Uterus (tissue), 2 donors: ENCODE results near the gene CTDSP2.

Source experiments
- POLR2A ChIP-seq, 2 donors: fragments of 450-650 bp; IDR thresholded peaks; one replicate each; pipeline ENCODE4 v1.6.1; 2016; ENCODE audit warnings: antibody characterized with exemption in 2 of 2, mild to moderate bottlenecking in 1 of 2, moderate library complexity in 1 of 2
- TF ChIP-seq, protein P1 (sequence below), 4 experiments: fragments of 200-600 bp in 2 of 4; fragments of 450-650 bp in 2 of 4; sonication (generic) in 2 of 4; IDR thresholded peaks; one replicate each; pipeline ENCODE4 v1.5.1; 2016 to 2019; ENCODE audit warnings: antibody characterized with exemption in 4 of 4, mild to moderate bottlenecking in 2 of 4, moderate library complexity in 1 of 4

DNA sequence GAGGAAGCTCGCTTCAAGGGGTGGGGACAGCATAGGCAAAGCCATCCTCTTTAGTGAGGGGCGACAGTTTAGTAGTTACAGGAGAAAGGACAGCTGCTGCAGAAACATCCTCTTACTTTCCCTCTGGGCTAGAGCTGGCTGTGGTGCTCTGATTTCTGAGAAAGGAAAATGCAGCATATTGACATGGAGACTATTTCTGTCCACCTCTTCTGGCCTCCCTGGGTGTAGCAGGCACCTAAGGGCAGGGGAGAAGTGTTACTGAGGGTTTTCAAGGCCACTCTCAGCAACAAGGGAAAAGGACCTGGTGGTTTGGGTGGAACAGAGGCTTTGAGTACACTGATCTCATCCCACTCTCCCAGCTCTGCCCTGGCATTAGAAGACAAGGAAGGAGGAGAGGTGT lies 40.0 kb upstream of the CTDSP2 start:
- TF ChIP-seq POLR2A (IDR thresholded peaks at IDR 0.05), result no peak
- TF ChIP-seq, protein P1, sequence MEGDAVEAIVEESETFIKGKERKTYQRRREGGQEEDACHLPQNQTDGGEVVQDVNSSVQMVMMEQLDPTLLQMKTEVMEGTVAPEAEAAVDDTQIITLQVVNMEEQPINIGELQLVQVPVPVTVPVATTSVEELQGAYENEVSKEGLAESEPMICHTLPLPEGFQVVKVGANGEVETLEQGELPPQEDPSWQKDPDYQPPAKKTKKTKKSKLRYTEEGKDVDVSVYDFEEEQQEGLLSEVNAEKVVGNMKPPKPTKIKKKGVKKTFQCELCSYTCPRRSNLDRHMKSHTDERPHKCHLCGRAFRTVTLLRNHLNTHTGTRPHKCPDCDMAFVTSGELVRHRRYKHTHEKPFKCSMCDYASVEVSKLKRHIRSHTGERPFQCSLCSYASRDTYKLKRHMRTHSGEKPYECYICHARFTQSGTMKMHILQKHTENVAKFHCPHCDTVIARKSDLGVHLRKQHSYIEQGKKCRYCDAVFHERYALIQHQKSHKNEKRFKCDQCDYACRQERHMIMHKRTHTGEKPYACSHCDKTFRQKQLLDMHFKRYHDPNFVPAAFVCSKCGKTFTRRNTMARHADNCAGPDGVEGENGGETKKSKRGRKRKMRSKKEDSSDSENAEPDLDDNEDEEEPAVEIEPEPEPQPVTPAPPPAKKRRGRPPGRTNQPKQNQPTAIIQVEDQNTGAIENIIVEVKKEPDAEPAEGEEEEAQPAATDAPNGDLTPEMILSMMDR (IDR thresholded peaks at IDR 0.05), result no peak
